Stimulated activated CD8-positive, alpha-beta memory T cell treated with anti-CD3 and anti-CD28 coated beads, Interleukin-15, amount 100 ng/mL, for 24 hours (primary cell): ENCODE data around the gene CTDP1.

Experiments
- DNase-seq: peaks from one replicate; pipeline ENCODE4 v3.0.0-alpha.2; 2020; ENCODE audit warnings: low read depth

Gene CTDP1, protein sequence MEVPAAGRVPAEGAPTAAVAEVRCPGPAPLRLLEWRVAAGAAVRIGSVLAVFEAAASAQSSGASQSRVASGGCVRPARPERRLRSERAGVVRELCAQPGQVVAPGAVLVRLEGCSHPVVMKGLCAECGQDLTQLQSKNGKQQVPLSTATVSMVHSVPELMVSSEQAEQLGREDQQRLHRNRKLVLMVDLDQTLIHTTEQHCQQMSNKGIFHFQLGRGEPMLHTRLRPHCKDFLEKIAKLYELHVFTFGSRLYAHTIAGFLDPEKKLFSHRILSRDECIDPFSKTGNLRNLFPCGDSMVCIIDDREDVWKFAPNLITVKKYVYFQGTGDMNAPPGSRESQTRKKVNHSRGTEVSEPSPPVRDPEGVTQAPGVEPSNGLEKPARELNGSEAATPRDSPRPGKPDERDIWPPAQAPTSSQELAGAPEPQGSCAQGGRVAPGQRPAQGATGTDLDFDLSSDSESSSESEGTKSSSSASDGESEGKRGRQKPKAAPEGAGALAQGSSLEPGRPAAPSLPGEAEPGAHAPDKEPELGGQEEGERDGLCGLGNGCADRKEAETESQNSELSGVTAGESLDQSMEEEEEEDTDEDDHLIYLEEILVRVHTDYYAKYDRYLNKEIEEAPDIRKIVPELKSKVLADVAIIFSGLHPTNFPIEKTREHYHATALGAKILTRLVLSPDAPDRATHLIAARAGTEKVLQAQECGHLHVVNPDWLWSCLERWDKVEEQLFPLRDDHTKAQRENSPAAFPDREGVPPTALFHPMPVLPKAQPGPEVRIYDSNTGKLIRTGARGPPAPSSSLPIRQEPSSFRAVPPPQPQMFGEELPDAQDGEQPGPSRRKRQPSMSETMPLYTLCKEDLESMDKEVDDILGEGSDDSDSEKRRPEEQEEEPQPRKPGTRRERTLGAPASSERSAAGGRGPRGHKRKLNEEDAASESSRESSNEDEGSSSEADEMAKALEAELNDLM

DNA sequence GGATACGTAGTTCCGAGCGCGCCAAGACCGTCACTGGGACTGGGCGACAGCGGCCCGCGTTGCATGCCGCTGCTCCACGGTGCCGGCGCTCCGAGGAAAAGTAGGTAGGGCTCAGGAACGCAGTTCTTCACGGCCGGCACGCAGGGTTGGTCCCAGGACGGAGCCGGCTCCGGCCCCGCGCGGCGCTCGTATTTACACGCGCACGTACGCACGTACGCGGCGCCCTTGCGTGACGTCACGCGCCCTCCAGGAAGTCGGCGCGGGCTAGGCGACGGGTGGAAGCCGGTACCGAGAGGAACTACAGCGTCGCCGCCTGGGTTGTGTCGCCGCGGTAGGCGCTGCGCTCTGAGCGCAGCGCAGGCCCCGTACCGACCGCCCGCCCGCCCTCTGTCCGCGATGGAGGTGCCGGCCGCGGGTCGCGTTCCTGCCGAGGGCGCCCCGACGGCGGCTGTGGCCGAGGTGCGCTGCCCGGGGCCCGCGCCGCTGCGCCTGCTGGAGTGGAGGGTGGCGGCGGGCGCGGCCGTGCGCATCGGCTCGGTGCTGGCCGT lies at the start of gene CTDP1:
Gene CTDP1, plus strand, starts transcription at position 252 of the 548 bp plus-strand sequence. Its CDS starts 145 bp downstream, at position 397.
- DNase-seq, result peak; percentile 84

DNA sequence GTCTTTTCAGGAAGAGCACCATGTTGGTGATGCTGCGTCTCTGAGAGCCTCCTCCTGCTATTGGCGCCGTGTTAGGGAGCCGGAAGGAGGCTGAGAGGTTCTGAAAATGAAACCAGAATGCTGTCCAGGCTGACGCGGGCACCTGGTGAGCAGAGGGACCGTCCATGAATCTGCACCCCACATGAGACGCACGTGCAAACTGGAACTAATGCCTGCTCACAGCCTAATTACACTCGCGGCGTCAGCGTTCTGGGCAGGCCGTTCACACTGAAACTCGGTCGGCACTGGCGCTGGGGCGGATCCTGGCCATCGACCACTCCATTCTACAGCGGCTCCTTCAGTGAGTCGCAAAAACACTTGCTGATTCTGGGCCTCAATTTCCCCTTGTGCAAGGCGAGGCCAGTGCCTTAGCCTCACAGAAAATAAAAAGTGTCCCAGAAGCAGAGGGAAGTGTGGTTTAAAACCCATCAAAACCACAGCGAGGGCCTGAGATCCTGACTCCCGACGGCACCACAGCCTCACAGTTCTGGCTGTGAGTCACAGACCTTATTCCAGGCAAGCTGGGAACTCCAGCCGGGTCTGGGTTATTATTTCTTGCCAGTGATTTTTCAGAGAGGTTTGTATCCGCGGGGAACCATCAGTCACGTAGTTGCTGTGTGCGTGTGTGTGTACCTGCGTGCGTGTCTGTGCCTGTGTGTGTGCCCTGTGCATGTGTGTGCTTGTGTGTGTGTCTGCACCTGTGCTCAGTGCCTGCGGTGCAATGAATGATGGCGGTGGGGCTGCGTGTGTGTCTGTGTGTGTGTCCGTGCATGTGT lies 49.1 kb upstream of the CTDP1 start:
- no peak for DNase-seq

DNA sequence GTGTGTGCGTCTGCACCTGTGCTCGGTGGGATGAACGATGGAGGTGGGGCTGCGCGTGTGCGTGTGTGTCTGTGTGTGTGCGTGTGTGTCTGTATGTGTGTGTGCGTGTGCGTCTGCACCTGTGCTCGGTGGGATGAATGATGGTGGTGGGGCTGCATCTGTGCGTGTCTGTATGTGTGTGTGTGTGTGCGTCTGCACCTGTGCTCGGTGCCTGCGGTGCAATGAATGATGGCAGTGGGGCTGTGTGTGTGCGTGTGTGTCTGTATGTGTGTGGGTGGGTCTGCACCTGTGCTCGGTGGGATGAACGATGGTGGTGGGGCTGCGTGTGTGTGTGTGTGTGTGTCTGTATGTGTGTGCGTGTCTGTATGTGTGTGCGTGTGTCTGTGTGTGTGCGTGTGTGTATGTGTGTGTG lies 48.5 kb upstream of the CTDP1 start:
- DNase-seq, result no peak

DNA sequence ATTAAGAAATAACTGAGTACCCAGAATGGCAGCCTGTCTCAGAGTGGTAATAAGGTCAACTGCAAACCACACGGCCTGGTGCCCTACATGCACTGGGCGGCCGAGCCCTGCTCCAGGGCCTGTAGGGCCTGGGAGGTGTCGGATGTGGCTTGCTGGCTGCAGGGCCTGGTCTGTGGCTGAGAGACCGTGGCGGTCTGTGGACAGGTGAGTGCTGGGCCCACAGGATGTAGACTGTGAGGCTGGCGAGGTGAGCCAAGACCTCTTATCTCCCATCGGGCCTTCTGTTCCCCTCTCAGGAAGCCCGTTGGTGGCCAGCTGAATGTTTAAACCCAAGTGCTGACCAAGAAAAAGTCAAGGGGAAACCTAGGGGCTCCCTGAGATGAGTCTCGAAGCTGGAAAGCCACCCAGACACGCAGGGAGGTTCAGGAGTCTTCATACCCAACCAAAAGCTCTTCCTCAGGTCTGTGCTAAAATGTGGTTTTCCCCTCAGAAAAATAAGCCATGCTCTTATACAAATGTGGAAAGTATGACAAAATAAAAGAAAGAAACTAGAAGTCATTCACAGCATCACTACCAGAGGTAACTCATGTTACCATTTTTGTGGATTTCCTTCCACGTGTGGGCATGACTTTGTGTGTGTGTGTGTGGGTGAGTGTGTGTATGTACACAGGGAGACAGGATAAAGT lies 47.7 kb upstream of the CTDP1 start:
- DNase-seq, result no peak

DNA sequence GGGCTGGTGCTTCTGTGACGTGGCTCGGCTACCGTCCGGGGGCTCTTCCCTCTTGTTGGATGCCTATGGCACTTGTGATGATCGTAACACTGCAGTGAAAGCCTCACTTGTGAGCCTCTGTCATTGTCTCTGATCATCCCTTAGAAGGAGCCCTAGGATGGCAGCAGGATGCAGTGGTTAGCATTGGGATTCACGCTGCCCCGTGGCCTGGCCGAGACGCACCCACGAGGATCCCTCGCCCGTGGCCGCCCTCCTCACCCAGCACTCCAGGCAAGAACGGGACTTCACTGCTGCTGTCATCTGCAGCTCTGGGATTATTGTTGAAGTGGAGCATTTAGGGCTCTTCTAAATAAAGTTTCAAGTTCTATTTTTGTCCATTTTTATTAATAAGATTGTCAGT lies 46.8 kb upstream of the CTDP1 start:
- DNase-seq, result no peak

DNA sequence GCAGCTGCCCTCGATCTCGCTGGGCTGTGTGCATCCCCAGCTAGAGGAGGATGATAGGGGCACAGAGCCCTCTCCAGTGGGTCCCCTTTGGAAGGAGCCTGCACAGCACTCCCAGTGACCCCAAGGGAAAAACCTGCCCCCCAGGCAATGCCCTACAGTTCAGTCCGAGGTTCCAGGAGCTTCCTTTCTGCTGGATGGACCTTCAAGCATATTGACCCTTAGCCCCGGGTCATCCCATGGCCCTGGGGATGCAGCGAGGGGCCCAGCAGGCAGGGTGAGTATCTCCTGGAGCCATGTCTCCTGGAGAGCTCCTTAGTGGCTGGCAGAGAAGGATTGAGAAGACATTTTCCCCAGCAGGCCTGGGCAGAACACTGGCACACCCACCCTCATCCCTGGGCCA lies 45.4 kb upstream of the CTDP1 start:
- no peak for DNase-seq

DNA sequence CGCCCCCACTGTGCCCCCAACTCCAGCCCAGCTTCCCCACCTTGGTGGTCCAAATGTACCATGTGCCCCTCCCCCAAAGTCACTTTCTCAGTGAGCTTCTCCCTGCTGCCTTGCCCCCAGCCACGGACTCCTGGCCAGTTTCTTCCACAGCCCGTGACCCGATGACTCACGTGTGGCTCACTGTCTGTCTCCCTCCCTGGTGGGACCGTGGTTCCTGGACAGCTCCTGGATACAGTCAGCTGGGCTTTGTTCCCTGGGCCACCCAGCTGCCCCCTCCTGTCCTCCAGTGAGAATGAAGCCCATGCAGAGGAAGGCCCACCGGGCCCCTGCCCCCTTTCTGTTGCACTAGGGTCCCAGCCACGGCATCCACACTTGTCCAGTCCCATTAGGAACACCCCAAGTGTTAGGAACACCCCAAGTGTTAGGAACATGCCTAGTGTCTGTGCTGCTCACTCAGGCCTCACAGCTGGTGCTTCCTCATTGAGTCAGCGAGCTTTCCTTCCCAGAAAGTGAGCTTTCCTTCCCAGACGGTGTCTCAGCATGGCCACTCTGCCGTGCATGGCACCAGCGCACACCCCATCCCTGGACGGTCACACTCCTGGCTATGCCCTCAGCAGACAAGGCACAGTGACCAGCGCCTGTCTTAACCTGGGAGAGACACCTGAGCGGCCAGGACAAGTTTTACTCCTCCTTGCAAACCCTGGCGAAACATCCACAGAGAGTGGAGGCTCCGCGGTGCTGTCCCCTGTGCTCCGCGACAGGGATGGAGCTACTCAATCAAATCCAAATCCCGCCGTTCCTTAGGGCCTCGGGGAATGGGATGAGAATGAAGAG lies 44.8 kb upstream of the CTDP1 start:
- no peak for DNase-seq

DNA sequence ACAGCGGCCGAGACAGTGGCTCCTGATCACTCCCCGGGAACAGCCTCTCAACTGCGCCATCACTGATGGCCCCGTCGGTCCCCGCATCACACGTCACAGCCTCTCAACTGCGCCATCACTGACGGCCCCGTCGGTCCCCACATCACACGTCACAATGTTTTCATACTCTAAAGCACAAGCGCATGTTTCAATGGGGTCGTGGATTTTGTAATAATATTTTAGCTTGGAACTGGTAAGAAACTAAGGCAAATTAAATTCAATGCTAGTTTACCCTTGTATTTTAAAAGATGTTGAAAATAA lies 44.2 kb upstream of the CTDP1 start:
- DNase-seq, result no peak

DNA sequence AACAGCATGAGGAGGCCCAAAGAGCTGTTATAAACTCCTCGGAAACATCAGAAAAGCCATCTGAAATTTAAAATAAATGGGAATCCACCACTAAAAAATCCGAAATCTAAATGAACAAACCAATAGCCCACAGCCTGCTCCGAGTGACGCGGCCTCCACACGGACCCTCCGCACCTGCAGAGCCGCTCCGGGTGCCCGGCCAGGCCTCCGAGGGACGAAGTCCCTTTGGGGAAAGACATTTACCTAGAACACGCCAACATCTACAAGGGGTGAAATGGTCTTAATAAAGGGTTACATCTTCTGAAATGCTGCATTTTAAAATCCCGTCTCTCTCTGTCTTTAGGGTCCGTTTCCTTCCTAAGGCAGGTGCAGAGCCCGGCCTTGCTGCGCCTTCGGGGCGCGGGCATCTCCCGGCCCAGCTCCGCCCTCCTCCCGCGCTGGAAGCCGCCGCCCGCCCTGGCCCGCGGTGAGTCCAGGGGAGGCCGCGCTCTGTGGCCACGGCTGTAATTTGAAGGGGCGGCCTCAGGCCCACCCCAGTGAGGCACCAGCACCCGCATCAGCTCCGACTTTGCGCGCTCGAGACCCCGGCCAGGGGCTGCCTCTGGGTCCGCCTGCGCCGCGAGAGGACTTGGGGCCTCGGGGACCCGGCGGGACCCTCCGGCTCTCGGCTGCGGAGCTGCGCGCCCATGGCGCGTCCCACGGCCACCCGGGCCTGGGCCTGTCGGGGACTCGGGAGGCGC lies 42.3 kb upstream of the CTDP1 start:
- no peak for DNase-seq

DNA sequence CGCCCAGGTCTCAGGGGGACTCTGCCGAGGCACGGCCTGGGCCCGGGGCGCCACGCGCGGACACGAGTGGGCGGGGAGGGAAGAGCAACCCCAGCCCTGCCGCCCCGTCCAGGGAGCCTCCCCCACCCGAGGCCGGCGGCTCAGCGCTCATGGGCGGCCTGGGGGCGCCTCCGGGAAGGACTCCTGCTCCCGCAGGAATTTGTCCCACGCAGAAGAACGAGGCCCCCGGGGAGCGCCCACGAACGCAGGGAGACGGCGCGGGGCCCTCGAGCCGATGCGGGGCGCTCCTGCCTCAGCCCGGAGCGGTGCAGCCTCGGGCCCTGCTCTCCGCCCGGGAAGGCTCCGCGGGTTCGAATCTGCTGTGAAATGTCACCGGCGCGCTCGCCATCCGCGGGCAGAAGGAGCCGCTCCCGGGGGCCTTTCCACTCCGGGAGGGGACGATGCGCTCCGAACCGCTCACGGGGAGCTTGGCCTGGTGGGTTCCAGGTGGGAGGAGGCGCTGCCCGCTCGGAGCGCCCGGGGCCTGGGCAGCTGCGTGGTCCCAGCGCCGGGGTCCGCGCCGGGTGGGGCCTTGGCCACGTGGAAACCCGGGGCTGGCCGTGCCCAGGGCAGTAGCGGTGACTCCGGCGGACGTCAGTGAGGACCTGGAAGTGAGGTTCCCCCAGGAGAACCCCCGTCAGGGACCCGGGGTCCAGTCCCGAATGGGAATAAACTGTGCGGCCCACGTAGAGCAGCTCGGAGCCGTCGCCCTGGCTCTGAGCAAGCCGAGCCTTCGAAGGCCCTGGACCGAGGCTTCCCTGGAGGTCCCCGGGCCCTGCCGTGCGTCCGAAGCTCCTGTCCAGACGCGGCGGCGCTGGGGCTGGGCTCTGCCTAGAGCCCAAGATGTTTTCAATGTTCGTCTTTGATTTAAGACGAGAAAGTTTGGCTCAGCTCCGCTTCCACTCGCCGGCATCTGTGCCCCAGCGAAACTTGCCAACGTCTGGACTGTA lies 41.4 kb upstream of the CTDP1 start:
- DNase-seq, result no peak

DNA sequence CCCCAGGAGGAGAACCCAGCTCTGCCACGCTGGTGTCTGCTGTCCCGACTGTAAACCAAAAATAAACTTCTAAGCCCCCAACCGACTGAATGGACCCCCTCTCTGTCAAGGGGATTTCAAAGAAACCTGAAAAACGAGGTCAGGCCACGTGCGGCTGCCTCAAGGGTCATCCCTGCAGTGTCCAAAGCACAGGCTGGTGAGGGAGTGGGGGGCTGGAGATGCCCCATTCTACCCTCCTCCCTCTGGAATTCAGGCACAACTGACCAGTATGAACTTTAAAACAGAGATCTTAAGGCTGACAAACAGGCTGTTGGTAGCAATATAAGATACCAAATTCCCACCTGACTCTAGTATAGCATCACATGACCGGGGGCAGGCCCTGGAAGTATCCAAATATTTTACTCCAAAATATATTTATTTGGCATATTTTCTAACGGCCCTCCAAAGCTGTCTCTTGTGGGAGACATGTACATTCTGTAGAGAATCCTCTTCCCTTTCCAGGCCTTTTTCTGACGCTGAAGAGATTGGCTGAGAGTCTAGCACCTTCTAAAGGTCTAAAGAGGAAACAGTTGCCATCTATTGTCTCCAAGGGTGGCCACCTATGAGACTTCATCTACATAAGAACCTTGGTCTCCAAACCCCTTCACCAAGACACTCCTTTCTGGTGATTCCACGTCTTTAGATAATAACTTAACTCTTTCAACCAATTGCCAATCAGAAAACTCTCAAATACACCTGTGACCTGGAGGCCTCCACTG lies 40.4 kb upstream of the CTDP1 start:
- DNase-seq, result no peak

DNA sequence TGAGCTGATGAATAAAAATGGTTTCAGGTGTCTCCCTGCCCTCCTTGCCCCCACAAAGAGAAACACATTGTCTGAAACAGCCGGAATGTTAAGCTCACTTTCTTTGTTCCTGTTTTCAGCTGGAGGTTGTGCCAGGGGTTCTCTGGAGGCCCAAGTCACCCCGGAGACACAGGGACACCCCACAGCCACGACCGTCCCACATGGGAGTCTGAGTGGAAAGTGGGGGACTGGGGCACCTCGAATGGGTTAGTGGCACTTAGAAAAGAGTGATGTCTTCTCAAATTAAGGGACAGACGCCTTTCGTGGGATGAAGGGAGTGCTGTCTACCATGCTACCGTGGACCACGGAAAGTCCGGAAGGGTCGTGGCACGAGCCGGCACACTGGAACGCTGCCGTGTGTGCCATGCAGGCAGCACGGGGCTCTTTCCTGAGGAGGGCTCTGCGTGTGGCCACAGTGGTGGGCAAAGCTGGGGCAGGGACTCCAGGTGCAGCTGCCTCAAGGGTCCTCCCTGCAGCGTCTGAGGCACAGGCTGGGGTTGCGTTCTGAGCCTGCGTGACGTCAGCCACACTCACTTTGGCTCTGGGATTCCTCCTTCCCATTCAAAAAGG lies 39.4 kb upstream of the CTDP1 start:
- DNase-seq, result no peak

DNA sequence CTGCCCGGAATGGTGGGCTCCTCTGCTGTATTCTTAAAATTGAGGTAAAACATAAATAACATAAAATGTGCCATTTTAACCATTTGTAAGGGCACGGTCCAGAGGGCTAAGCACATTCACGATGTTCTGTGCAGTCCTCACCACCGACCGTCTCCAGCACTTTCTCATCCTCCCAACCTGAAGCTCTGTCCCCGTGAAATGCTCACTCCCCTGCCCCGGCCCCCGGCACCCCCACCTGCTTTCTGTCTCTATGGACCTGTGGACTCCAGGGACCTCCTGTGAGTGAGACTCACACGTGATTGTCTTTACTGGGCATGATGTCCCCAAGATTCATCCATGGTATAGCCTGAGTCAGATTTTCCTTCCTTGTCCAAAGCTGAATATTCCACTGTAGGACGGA lies 38.7 kb upstream of the CTDP1 start:
- DNase-seq, result no peak

DNA sequence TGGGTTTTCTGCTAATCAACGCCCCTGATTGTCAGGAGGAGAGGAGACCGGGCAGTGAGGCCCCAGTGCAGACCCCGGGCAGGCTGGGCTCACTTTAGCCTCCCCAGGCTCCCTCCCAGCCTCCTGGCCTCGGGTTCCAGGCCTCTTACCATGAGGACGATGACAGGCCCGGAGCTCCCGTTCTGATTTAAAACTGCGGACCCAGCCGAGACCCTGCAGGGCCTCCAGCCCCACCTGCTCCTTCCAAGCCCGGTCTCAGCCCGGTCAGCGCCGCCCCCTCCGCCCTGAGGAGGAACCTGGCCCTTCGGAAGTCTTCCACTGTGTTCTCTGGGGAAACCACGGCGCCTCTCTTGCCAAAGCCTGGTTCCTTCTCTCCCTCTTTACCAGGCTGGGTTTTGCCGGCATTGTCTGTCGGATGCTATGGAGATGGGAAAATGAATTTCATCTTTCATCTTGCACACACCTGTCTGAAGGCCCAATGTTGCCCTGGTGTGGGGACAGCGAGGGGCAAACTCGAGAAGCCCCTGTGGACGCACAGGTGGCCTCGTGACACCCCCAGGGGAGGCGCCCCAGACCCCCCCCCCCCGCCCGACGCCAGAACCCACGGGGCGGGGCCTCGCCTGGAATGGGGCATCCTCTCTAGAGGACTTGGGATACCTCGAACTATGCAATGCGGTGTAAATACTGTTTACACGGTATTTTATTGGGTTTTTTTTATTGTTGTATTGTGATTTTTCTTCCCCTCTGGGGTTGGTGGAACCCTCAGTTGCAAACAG lies 37.7 kb upstream of the CTDP1 start:
- DNase-seq, result no peak

DNA sequence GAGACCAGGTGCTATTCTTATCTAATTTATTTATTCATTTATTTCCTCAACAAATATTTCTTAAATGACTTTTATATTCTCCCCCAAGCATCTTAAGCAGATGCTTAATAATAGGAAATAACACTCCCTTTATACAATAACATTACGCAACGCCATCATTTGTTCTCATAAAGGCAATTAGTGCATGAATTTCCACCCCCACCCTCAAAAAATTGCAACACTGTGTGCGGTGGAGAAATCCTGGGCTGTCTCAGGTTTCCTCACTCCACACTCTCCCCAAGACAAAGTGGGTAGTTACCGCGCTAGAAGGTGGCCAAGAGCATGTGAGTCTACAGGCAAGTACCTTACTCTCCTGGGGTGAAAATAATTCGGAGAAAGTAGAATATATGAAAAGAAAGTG lies 37.0 kb upstream of the CTDP1 start:
- no peak for DNase-seq
